Sigmoid colon (tissue), 4 donors: ENCODE data around the gene SLC13A4.

ENCODE experiments used
- POLR2A ChIP-seq, 2 donors: fragments of 450-650 bp; IDR thresholded peaks; one replicate each; pipeline ENCODE4 v1.6.1; 2016; ENCODE audit warnings: antibody characterized with exemption in 2 of 2, mild to moderate bottlenecking in 2 of 2, moderate library complexity in 2 of 2
- POLR2AphosphoS5 ChIP-seq, 4 donors: sonication (generic); formaldehyde crosslinking; IDR thresholded peaks; one replicate each; pipeline ENCODE4 v1.6.1; 2017; ENCODE audit warnings: antibody characterized with exemption in 4 of 4
- TF ChIP-seq, protein P1 (sequence below), 4 experiments: fragments of 450-650 bp in 3 of 4; fragments of 200-600 bp in 1 of 4; IDR thresholded peaks; one replicate each; pipeline ENCODE4 v1.5.1; 2016 to 2019; ENCODE audit warnings: antibody characterized with exemption in 4 of 4, mild to moderate bottlenecking in 3 of 4, moderate library complexity in 2 of 4

DNA sequence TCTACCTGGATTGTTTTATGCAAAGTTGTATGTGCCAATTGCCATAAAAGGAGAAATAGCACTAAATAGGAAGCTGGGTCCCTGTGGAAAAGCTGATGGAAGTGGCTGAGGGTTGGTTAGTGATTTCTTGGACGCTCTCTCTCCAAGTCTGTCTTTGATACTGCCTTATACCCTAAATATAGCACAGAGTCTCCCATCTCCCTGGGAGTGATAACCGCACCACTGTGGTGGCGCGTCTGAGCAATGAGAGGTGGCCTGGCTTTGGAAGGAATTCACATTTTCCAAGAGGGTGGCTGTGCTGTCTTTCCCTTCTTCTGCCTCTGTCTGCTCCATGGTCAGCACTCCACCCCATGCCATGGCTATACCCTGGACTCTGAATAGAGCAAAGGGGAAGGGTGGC lies 34.4 kb downstream of the SLC13A4 start:
- no peak for TF ChIP-seq POLR2AphosphoS5 (IDR thresholded peaks at IDR 0.05)
- TF ChIP-seq POLR2A (IDR thresholded peaks at IDR 0.05): no peak
- TF ChIP-seq, protein P1, sequence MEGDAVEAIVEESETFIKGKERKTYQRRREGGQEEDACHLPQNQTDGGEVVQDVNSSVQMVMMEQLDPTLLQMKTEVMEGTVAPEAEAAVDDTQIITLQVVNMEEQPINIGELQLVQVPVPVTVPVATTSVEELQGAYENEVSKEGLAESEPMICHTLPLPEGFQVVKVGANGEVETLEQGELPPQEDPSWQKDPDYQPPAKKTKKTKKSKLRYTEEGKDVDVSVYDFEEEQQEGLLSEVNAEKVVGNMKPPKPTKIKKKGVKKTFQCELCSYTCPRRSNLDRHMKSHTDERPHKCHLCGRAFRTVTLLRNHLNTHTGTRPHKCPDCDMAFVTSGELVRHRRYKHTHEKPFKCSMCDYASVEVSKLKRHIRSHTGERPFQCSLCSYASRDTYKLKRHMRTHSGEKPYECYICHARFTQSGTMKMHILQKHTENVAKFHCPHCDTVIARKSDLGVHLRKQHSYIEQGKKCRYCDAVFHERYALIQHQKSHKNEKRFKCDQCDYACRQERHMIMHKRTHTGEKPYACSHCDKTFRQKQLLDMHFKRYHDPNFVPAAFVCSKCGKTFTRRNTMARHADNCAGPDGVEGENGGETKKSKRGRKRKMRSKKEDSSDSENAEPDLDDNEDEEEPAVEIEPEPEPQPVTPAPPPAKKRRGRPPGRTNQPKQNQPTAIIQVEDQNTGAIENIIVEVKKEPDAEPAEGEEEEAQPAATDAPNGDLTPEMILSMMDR (IDR thresholded peaks at IDR 0.05): no peak
